ENCODE results near the gene TMEM250.

TMEM250 gene

GRCh38 chr9:136075881-136076678 lies 42.6 kb downstream of the TMEM250 start:
- no peaks in the 10 kb centered on the region for H3K9me3 ChIP-seq (ENCODE audit: control insufficient read depth, insufficient read depth, low read length)
- H3K4me1 ChIP-seq (ENCODE audit: insufficient read depth, low read length), result no peaks in the 10 kb centered on the region
- H3K9ac ChIP-seq (ENCODE audit: low read depth, low read length), result no peak overlapping the region; the same call in 1 of the 2 replicates
- no peaks in the 10 kb centered on the region for H3K36me3 ChIP-seq (ENCODE audit: insufficient read depth, low read length)

GRCh38 chr9:136075134-136075841 lies 43.4 kb downstream of the TMEM250 start:
- Histone ChIP-seq H3K36me3 (ENCODE audit: insufficient read depth, low read length) (no peaks in the 10 kb centered on the region), H3K9me3 (ENCODE audit: control insufficient read depth, insufficient read depth, low read length) (no peaks in the 10 kb centered on the region), H3K4me1 (ENCODE audit: insufficient read depth, low read length) (no peaks in the 10 kb centered on the region), H3K9ac (ENCODE audit: low read depth, low read length) (no peak overlapping the region)

- Histone ChIP-seq H3K4me1 (ENCODE audit: insufficient read depth, low read length) (no peaks in the 10 kb centered on the region), H3K9ac (ENCODE audit: low read depth, low read length) (no peak overlapping the region), H3K36me3 (ENCODE audit: insufficient read depth, low read length) (no peaks in the 10 kb centered on the region), H3K9me3 (ENCODE audit: control insufficient read depth, insufficient read depth, low read length) (no peaks in the 10 kb centered on the region)
Observed at GRCh38 chr9:136074706-136075105, 44.0 kb downstream of the TMEM250 start.
